HG03135 (cell line): ENCODE results near the gene IL17RB.

Experiments used
- ATAC-seq: cut with Tn5 transposase; IDR thresholded peaks from one replicate; pipeline ENCODE4 v1.9.1; 2021; ENCODE audit warnings: mild to moderate bottlenecking, moderate library complexity; ENCODE audit not compliant: unreplicated experiment

The IL17RB gene

GRCh38 chr3:53846134-53846850 lies at the start of gene IL17RB, which contains the start of gene CHDH:
TSS of gene IL17RB (plus strand) at chr3:53846568. CDS start at chr3:53846589, 21 bp downstream.
TSS of gene CHDH (minus strand) at chr3:53846419. CDS start at chr3:53824008, 22,411 bp downstream.
- peak; percentile 43 for ATAC-seq

GRCh38 chr3:53798144-53798543 lies 48.2 kb upstream of the IL17RB start:
- no peak for ATAC-seq

- ATAC-seq, result no peak
Measured at GRCh38 chr3:53799338-53799865, 47.0 kb upstream of the IL17RB start.

GRCh38 chr3:53800041-53800906 lies 46.1 kb upstream of the IL17RB start:
- no peak for ATAC-seq

GRCh38 chr3:53801319-53801718 lies 45.0 kb upstream of the IL17RB start:
- ATAC-seq, result no peak

- ATAC-seq, result no peak
Measured at GRCh38 chr3:53802256-53802880, 44.0 kb upstream of the IL17RB start.

GRCh38 chr3:53803124-53803815 lies 43.1 kb upstream of the IL17RB start:
- no peak for ATAC-seq

GRCh38 chr3:53803816-53804695 lies 42.3 kb upstream of the IL17RB start:
- ATAC-seq, result no peak

GRCh38 chr3:53804697-53805462 lies 41.5 kb upstream of the IL17RB start:
- peak; percentile 68 for ATAC-seq

- ATAC-seq, result no peak
Measured at GRCh38 chr3:53805463-53806159, 40.8 kb upstream of the IL17RB start.

GRCh38 chr3:53806182-53807116 lies 39.9 kb upstream of the IL17RB start:
- ATAC-seq, result no peak

- ATAC-seq, result no peak
Measured at GRCh38 chr3:53807117-53807810, 39.1 kb upstream of the IL17RB start.

- ATAC-seq, result no peak
Measured at GRCh38 chr3:53808496-53808895, 37.9 kb upstream of the IL17RB start.

GRCh38 chr3:53809267-53809666 lies 37.1 kb upstream of the IL17RB start:
- ATAC-seq, result no peak

- ATAC-seq, result no peak
Measured at GRCh38 chr3:53809764-53810400, 36.5 kb upstream of the IL17RB start.
